SKM-1 (cell line): ENCODE data around the gene MGAT5.

Experiments
- DNase-seq: peaks from one replicate; lab custom pipeline; 2025; ENCODE audit not compliant: unreplicated experiment; lab: John Stamatoyannopoulos, UW

Gene MGAT5

GRCh38 chr2:134253804-134254203 lies at the start of gene MGAT5:
Gene MGAT5 (plus strand): TSS chr2:134254072. CDS start chr2:134254404, 332 bp downstream.
- no peak for DNase-seq

- DNase-seq, result no peak
Observed at GRCh38 chr2:134205087-134205486, 48.8 kb upstream of the MGAT5 start.

GRCh38 chr2:134206031-134206430 lies 47.8 kb upstream of the MGAT5 start:
- DNase-seq, result peak; percentile 17

- no peak for DNase-seq
Observed at GRCh38 chr2:134206573-134206972, 47.3 kb upstream of the MGAT5 start.

- no peak for DNase-seq
Observed at GRCh38 chr2:134207589-134208209, 46.2 kb upstream of the MGAT5 start.

- peak; percentile 31 for DNase-seq
Observed at GRCh38 chr2:134208825-134209224, 45.0 kb upstream of the MGAT5 start.

- DNase-seq, result no peak
Observed at GRCh38 chr2:134212746-134213145, 41.1 kb upstream of the MGAT5 start.

GRCh38 chr2:134216152-134216829 lies 37.6 kb upstream of the MGAT5 start:
- DNase-seq, result no peak

GRCh38 chr2:134217351-134217750 lies 36.5 kb upstream of the MGAT5 start:
- DNase-seq, result no peak

GRCh38 chr2:134217924-134218323 lies 35.9 kb upstream of the MGAT5 start:
- DNase-seq, result no peak

- no peak for DNase-seq
Observed at GRCh38 chr2:134218414-134218813, 35.5 kb upstream of the MGAT5 start.

- DNase-seq, result peak; percentile 28
Observed at GRCh38 chr2:134218930-134219658, 34.8 kb upstream of the MGAT5 start.

GRCh38 chr2:134220344-134220974 lies 33.4 kb upstream of the MGAT5 start:
- DNase-seq, result peak; percentile 19

GRCh38 chr2:134224005-134224404 lies 29.9 kb upstream of the MGAT5 start:
- no peak for DNase-seq

GRCh38 chr2:134225173-134225572 lies 28.7 kb upstream of the MGAT5 start:
- no peak for DNase-seq

GRCh38 chr2:134225841-134226240 lies 28.0 kb upstream of the MGAT5 start:
- no peak for DNase-seq

GRCh38 chr2:134226601-134227000 lies 27.3 kb upstream of the MGAT5 start:
- no peak for DNase-seq

GRCh38 chr2:134227666-134228065 lies 26.2 kb upstream of the MGAT5 start:
- DNase-seq, result no peak

- no peak for DNase-seq
Observed at GRCh38 chr2:134228493-134228903, 25.4 kb upstream of the MGAT5 start.

- DNase-seq, result no peak
Observed at GRCh38 chr2:134229540-134229939, 24.3 kb upstream of the MGAT5 start.

- DNase-seq, result no peak
Observed at GRCh38 chr2:134230885-134231284, 23.0 kb upstream of the MGAT5 start.
